GM12892 (cell line): ENCODE results near the gene TNFSF13.

ENCODE experiments used
- DNase-seq: peaks from one replicate; pipeline ENCODE4 v3.0.0; 2011; ENCODE audit not compliant: insufficient read length
- FAIRE-seq: peaks from 2 replicates; lab custom pipeline; 2011; peaks lifted over from hg19 to GRCh38; lab: Jason Lieb, UNC
- POLR2A ChIP-seq: IDR thresholded peaks from 2 replicates; pipeline ENCODE4 v1.6.1; 2011; ENCODE audit warnings: low read depth, low read length, control low read depth
- POLR2AphosphoS5 ChIP-seq: IDR thresholded peaks from 2 replicates; pipeline ENCODE4 v1.6.1; 2011; ENCODE audit warnings: low read depth, low read length, control low read depth
- TAF1 ChIP-seq: IDR thresholded peaks from 2 replicates; pipeline ENCODE4 v1.6.1; 2011; ENCODE audit warnings: low read depth, mild to moderate bottlenecking, control low read depth, low read length, borderline replicate concordance

TNFSF13 gene

GRCh38 chr17:7572338-7572587 is 13.7 kb downstream of the TNFSF13 start:
- FAIRE-seq (peak; percentile 100), DNase-seq (no peak)
- peak; percentile 70 for TF ChIP-seq POLR2AphosphoS5
- TF ChIP-seq POLR2A = no peak; the same call in 1 of the 2 replicates
- peak; percentile 86 for TF ChIP-seq TAF1

GRCh38 chr17:7572588-7573323 is 14.2 kb downstream of the TNFSF13 start:
- FAIRE-seq = no peak
- peak; percentile 98 for DNase-seq
- TF ChIP-seq TAF1 (peak; percentile 72), POLR2A (peak; percentile 98), POLR2AphosphoS5 (peak; percentile 98)

- DNase-seq = peak; percentile 91
- peak; percentile 98 for FAIRE-seq
These were observed 15.0 kb downstream of the TNFSF13 start for GRCh38 chr17:7573324-7574080.

GRCh38 chr17:7574176-7574953 is 15.8 kb downstream of the TNFSF13 start:
- no peak for FAIRE-seq
- TF ChIP-seq TAF1 (no peak), POLR2AphosphoS5 (peak; percentile 33; the same call in 1 of the 2 replicates), POLR2A (peak; percentile 30)
- no peak for DNase-seq

More at GRCh38 chr17:7573324-7574080, 15.0 kb downstream of the TNFSF13 start:
- TF ChIP-seq POLR2A (peak; percentile 76), TAF1 (peak; percentile 57), POLR2AphosphoS5 (peak; percentile 85)

GRCh38 chr17:7575481-7575883 is 16.9 kb downstream of the TNFSF13 start:
- TF ChIP-seq POLR2A (peak; percentile 50; the same call in 1 of the 2 replicates), POLR2AphosphoS5 (peak; percentile 54; the same call in 1 of the 2 replicates), TAF1 (no peak)
- FAIRE-seq = no peak
- no peak for DNase-seq

GRCh38 chr17:7575959-7576358 is 17.4 kb downstream of the TNFSF13 start:
- TF ChIP-seq TAF1 (no peak), POLR2AphosphoS5 (no peak), POLR2A (no peak)
- FAIRE-seq (no peak), DNase-seq (no peak)

GRCh38 chr17:7576432-7576937 is 17.9 kb downstream of the TNFSF13 start:
- no peak for FAIRE-seq
- TF ChIP-seq TAF1 = no peak
- peak; percentile 94 for TF ChIP-seq POLR2AphosphoS5
- TF ChIP-seq POLR2A = peak; percentile 84
- no peak for DNase-seq

- DNase-seq (no peak), FAIRE-seq (no peak)
- TF ChIP-seq POLR2AphosphoS5 (peak; percentile 31; the same call in 1 of the 2 replicates), TAF1 (no peak), POLR2A (no peak)
These were observed 19.0 kb downstream of the TNFSF13 start for GRCh38 chr17:7577327-7578199.

- DNase-seq (peak; percentile 68), FAIRE-seq (peak; percentile 50)
- peak; percentile 99 for TF ChIP-seq POLR2A
- peak; percentile 99 for TF ChIP-seq POLR2AphosphoS5
- TF ChIP-seq TAF1 = peak; percentile 84
These were observed 20.7 kb downstream of the TNFSF13 start, which contains the start of gene CD68 for GRCh38 chr17:7579001-7579833. Gene CD68 (plus strand): TSS chr17:7579638. CDS start chr17:7579678, 40 bp downstream.
